Measurements from ENCODE around the gene SMIM5.

Gene SMIM5

DNA sequence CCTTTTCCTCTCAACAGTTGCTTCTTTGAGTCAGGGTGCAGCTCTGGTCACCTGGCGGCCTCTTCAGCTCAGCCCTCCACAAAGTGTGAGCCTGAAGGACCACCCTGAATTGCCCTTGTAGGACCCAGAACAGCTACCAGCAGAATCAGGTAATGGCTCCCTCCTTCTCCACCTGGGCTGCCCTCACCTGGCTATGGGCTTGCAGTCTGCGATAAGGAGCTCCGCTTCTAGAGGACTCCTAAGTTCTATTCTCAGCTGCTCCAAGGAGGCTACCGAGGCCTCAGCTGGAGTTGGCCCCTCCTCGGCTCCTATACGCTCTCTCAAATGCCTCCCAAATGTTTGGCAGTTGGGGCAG is 13.4 kb downstream of the SMIM5 start:
- no peaks in the 10 kb centered on the region for H3K9me3 ChIP-seq (ENCODE audit: insufficient read depth, low read depth, low read length)
- H3K36me3 ChIP-seq (ENCODE audit: insufficient read depth, low read depth, low read length), result peaks cover 21% of the 10 kb centered on the region
- H3K4me1 ChIP-seq (ENCODE audit: insufficient read depth, low read length), result peaks cover 14% of the 10 kb centered on the region
- H3K27me3 ChIP-seq (ENCODE audit: insufficient read depth, low read length), result no peaks in the 10 kb centered on the region
- no peak overlapping the region for H3K27ac ChIP-seq (ENCODE audit: low read length)
- H3K9ac ChIP-seq (ENCODE audit: low read depth, low read length), result no peak overlapping the region
- no peak overlapping the region for H3K4me3 ChIP-seq (ENCODE audit: low read length)

DNA sequence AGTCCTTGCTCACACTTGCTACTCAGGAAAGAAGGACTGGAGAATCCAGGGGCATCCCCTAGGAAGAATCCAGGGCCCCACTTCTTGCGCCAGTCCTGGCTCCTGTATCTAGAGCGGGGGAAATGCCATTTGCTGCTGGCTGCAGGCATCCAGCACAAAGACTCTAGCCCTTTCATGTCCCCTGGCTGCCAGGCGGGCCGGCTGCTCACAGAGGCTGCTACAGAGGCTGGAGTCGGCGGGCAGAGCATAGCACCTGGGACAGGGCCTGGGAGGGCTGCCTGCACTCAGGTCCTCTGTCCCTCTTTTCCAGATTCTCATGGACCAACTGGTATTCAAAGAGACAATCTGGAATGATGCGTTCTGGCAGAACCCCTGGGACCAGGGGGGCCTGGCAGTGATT is 13.8 kb downstream of the SMIM5 start:
- Histone ChIP-seq H3K9me3 (ENCODE audit: insufficient read depth, low read depth, low read length) (no peaks in the 10 kb centered on the region), H3K27ac (ENCODE audit: low read length) (no peak overlapping the region), H3K4me3 (ENCODE audit: low read length) (no peak overlapping the region), H3K9ac (ENCODE audit: low read depth, low read length) (no peak overlapping the region), H3K4me1 (ENCODE audit: insufficient read depth, low read length) (peaks cover 14% of the 10 kb centered on the region), H3K36me3 (ENCODE audit: insufficient read depth, low read depth, low read length) (peaks cover 23% of the 10 kb centered on the region), H3K27me3 (ENCODE audit: insufficient read depth, low read length) (no peaks in the 10 kb centered on the region)

DNA sequence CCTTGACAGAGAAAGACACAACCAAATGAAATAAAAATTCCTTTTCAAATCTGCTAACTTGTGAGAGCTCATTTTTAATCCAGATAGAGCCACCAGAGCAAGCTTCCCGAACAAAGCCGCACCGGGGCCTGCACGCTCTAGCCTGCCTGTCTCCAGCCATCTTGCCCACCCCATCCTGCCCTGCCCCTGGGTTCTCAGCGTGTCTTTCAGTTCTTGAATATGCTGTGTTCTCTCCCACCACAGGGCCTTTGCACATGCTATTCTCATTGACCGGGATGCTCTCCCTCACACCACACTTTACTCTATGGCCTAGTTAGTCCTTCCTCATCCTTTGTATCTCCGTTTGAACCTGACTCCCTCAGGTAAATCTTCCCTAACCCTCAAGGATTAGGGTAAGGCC is 14.7 kb downstream of the SMIM5 start:
- Histone ChIP-seq H3K27ac (ENCODE audit: low read length) (no peak overlapping the region), H3K9me3 (ENCODE audit: insufficient read depth, low read depth, low read length) (no peaks in the 10 kb centered on the region), H3K36me3 (ENCODE audit: insufficient read depth, low read depth, low read length) (peaks cover 26% of the 10 kb centered on the region), H3K9ac (ENCODE audit: low read depth, low read length) (no peak overlapping the region), H3K4me1 (ENCODE audit: insufficient read depth, low read length) (peaks cover 9% of the 10 kb centered on the region), H3K4me3 (ENCODE audit: low read length) (no peak overlapping the region), H3K27me3 (ENCODE audit: insufficient read depth, low read length) (no peaks in the 10 kb centered on the region)

DNA sequence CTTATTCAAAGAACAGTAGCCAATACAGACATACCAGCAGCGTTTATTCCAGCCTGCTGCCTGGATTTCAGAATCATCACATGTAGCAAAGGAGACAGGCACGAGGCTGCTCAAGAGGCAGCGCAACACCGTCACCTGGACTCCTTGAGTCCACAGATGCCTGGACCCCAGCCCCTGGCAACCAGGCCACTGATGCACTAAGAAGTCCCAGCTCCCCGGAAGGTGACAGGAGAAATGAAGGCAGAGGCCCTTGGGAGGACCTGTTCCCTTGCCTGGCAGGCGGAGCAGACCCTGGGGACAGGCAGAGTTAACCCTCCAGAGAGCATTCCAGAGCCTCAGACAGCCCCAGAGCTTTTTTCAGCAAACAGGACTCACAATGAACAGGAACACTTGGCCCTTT is 16.5 kb downstream of the SMIM5 start:
- H3K9me3 ChIP-seq (ENCODE audit: insufficient read depth, low read depth, low read length), result no peaks in the 10 kb centered on the region
- H3K4me1 ChIP-seq (ENCODE audit: insufficient read depth, low read length), result no peaks in the 10 kb centered on the region; the same call in 1 of the 2 replicates
- H3K27ac ChIP-seq (ENCODE audit: low read length), result no peak overlapping the region
- H3K4me3 ChIP-seq (ENCODE audit: low read length), result no peak overlapping the region
- H3K36me3 ChIP-seq (ENCODE audit: insufficient read depth, low read depth, low read length), result peaks cover 32% of the 10 kb centered on the region
- no peak overlapping the region for H3K9ac ChIP-seq (ENCODE audit: low read depth, low read length)
- no peaks in the 10 kb centered on the region for H3K27me3 ChIP-seq (ENCODE audit: insufficient read depth, low read length)

DNA sequence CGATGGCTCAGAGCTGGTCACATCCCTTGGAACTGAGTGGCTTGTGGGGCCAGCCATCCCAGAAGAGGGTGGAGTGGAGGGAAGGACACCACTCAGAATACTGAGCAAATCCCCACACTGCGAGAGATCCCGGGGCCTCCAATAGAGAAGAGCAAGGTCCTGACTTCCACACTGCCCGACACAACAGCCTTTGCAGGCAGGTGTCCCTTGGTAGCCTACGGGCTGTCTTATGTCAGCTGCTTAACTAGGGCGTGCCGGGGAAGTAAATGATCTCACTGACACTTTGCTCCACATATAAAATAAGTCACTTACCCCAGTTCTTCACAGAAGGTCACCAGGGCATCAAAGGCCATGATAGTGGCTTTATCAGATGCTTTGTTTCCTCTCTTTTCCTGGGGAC is 17.6 kb downstream of the SMIM5 start:
- no peaks in the 10 kb centered on the region for H3K27me3 ChIP-seq (ENCODE audit: insufficient read depth, low read length)
- no peak overlapping the region for H3K9ac ChIP-seq (ENCODE audit: low read depth, low read length)
- no peaks in the 10 kb centered on the region; the same call in 1 of the 2 replicates for H3K4me1 ChIP-seq (ENCODE audit: insufficient read depth, low read length)

DNA sequence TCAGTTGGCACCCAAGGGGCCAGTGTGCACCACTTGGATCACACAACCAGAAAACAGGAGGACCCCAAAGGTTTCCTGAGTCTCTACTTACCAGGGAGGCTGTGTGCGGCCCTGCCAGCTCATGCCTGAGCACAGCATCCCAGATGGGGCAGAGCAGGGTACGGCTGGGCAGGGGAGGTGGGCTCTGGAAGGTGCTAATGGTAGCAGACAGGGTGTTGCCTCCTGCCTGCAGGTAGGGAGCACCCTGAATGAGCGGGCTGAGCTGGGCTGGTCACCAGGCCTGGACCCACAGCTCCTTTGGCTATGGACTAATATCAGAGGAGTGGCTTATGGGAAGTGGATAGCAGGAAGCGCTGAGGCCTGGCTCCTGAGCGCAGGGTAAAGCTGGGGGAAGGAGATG is 19.1 kb downstream of the SMIM5 start:
- Histone ChIP-seq H3K36me3 (ENCODE audit: insufficient read depth, low read depth, low read length) (peaks cover 42% of the 10 kb centered on the region), H3K9me3 (ENCODE audit: insufficient read depth, low read depth, low read length) (no peaks in the 10 kb centered on the region), H3K4me3 (ENCODE audit: low read length) (no peak overlapping the region), H3K4me1 (ENCODE audit: insufficient read depth, low read length) (no peaks in the 10 kb centered on the region), H3K9ac (ENCODE audit: low read depth, low read length) (no peak overlapping the region), H3K27ac (ENCODE audit: low read length) (no peak overlapping the region), H3K27me3 (ENCODE audit: insufficient read depth, low read length) (no peaks in the 10 kb centered on the region)

More for the DNA sequence above, 17.6 kb downstream of the SMIM5 start:
- H3K9me3 ChIP-seq (ENCODE audit: insufficient read depth, low read depth, low read length), result no peaks in the 10 kb centered on the region
- H3K36me3 ChIP-seq (ENCODE audit: insufficient read depth, low read depth, low read length), result peaks cover 37% of the 10 kb centered on the region
- H3K4me3 ChIP-seq (ENCODE audit: low read length), result no peak overlapping the region
- H3K27ac ChIP-seq (ENCODE audit: low read length), result no peak overlapping the region

DNA sequence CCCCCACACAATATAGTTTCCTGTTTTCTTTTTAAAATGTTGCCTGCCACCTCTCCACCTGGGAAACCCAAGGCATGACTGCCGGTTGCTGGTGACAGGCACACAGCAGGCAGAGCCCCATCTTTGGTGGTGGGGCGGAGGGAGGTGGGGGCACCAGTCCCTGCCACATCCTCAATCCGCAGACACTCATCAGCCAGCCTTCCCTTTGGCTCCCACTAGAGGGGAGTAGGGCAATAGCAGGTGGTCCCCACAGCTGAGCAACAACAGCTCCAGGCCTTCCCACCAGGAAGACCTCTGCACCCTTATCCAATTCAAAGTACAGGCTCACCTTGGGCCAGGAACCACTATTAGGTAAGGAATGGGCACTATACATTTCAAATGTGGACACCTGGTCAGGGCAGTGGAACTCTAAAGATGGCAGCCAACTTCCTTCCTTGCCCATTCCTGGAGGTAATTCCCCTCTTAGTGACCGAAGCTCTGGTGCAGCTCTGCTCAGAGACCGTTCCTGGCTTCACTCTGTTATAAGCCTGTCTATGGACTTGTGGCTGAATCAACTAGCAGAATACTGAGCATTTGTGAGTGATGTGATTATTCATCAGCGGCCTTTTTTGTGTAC is 19.8 kb downstream of the SMIM5 start:
- Histone ChIP-seq H3K4me1 (ENCODE audit: insufficient read depth, low read length) (no peaks in the 10 kb centered on the region), H3K9me3 (ENCODE audit: insufficient read depth, low read depth, low read length) (no peaks in the 10 kb centered on the region), H3K36me3 (ENCODE audit: insufficient read depth, low read depth, low read length) (peaks cover 43% of the 10 kb centered on the region), H3K27ac (ENCODE audit: low read length) (no peak overlapping the region), H3K9ac (ENCODE audit: low read depth, low read length) (no peak overlapping the region), H3K27me3 (ENCODE audit: insufficient read depth, low read length) (no peaks in the 10 kb centered on the region), H3K4me3 (ENCODE audit: low read length) (no peak overlapping the region)

DNA sequence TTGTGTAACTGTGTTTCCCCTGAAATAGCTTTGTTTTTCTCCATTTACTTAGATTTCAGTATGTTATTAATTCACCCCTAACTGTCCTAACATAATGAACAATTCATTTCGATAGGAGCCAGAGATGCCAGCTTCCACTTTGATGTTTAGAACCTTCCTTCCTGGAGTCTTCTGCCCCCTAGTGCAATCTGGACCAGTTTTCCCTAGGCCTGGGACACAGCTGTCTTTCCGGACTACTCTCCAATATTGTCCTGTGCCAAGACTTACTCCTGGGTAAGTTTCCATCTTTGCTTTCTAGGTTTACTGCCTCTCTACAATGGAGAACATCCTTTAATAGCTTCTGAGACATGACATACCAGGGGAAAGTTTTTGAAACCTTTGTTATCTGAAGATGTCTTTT is 20.9 kb downstream of the SMIM5 start:
- H3K27ac ChIP-seq (ENCODE audit: low read length), result no peak overlapping the region
- H3K36me3 ChIP-seq (ENCODE audit: insufficient read depth, low read depth, low read length), result peaks cover 47% of the 10 kb centered on the region
- no peaks in the 10 kb centered on the region for H3K4me1 ChIP-seq (ENCODE audit: insufficient read depth, low read length)
- no peaks in the 10 kb centered on the region for H3K27me3 ChIP-seq (ENCODE audit: insufficient read depth, low read length)
- no peak overlapping the region for H3K9ac ChIP-seq (ENCODE audit: low read depth, low read length)
- H3K4me3 ChIP-seq (ENCODE audit: low read length), result no peak overlapping the region
- H3K9me3 ChIP-seq (ENCODE audit: insufficient read depth, low read depth, low read length), result no peaks in the 10 kb centered on the region

DNA sequence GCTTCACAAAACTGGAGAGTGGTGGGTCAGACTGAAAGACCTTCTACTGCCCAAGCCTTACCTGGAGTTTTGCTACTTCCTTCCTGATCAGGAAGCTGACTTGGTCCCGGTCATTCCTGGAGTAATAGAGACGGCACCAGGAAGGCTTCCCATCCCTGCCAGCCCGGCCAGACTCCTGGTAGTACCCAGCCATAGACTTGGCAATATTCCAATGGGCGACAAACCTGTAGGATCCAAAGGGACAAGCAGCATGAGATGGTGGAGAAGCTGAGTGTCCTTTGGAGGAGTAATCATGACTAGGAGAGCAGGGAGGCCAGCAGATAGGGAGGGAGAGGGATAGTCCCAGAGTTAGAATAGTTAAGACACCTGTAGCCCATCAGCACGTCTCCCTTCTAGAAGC is 25.0 kb downstream of the SMIM5 start:
- Histone ChIP-seq H3K9ac (ENCODE audit: low read depth, low read length) (no peak overlapping the region), H3K27ac (ENCODE audit: low read length) (no peak overlapping the region), H3K9me3 (ENCODE audit: insufficient read depth, low read depth, low read length) (no peaks in the 10 kb centered on the region), H3K36me3 (ENCODE audit: insufficient read depth, low read depth, low read length) (peaks cover 49% of the 10 kb centered on the region), H3K27me3 (ENCODE audit: insufficient read depth, low read length) (no peaks in the 10 kb centered on the region), H3K4me1 (ENCODE audit: insufficient read depth, low read length) (no peaks in the 10 kb centered on the region), H3K4me3 (ENCODE audit: low read length) (no peak overlapping the region)

DNA sequence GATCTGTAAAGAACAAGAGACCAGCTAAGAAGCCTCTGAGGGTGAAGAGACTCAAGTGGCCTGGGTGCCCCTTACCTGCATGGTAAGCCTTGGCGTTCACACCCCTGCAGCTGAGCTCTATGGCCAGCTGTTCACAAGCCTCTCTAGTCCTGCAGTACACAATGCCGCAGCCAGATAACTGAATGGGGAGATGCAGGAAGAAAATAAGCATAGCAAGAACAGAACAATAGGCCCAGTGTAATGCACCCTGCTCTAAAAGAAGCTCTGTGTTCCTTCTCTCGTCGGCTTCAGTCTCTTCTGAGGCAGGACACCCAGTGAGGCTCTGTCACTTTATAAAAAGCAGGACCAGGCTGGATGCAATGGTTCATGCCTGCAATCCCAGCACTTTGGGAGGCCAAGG is 28.3 kb downstream of the SMIM5 start:
- no peak overlapping the region for H3K4me3 ChIP-seq (ENCODE audit: low read length)
- no peaks in the 10 kb centered on the region for H3K4me1 ChIP-seq (ENCODE audit: insufficient read depth, low read length)
- H3K27me3 ChIP-seq (ENCODE audit: insufficient read depth, low read length), result no peaks in the 10 kb centered on the region
- H3K27ac ChIP-seq (ENCODE audit: low read length), result no peak overlapping the region
- H3K9ac ChIP-seq (ENCODE audit: low read depth, low read length), result no peak overlapping the region
- no peaks in the 10 kb centered on the region for H3K9me3 ChIP-seq (ENCODE audit: insufficient read depth, low read depth, low read length)
- peaks cover 51% of the 10 kb centered on the region for H3K36me3 ChIP-seq (ENCODE audit: insufficient read depth, low read depth, low read length)

DNA sequence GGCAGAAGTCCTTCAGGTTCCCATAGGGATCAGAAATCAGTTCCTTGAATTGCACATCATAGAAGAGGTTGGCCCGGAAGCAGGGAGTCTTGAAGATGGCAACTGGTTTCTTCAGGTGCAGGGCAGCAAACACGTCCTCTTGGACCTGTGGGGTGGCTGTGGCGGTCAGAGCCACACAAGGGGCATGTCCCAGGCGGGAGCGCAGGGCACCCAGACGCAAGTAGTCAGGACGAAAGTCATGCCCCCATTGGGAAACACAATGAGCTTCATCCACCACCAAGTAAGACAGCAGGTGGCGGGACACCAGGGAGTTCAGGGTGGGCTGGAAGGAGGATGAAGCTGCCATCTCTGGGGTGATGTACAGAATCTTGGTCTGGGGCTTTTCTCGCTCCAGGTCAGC is 29.3 kb downstream of the SMIM5 start:
- Histone ChIP-seq H3K9ac (ENCODE audit: low read depth, low read length) (no peak overlapping the region), H3K4me1 (ENCODE audit: insufficient read depth, low read length) (no peaks in the 10 kb centered on the region), H3K27ac (ENCODE audit: low read length) (no peak overlapping the region), H3K4me3 (ENCODE audit: low read length) (no peak overlapping the region), H3K36me3 (ENCODE audit: insufficient read depth, low read depth, low read length) (peaks cover 46% of the 10 kb centered on the region), H3K27me3 (ENCODE audit: insufficient read depth, low read length) (no peaks in the 10 kb centered on the region), H3K9me3 (ENCODE audit: insufficient read depth, low read depth, low read length) (no peaks in the 10 kb centered on the region)

DNA sequence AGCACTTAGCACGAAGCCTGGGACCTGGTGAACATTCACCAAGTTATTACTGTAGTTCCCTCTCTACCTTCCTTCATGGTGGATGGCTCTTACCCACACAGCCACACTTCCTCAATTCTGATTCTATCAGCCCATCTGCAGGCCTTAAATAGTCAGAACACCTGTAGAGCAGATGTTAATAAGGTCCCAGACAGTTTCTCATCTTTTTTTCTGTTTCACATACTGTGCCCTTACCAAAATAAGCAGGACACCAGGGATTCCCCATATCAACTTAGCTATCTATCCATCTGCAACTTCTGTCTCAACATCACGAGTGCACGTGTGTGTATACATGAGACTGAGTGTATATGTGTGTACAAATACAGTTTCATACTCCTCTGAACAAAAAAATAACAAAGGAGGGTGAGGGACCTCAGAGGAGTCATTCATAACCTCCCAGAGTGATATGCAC is 30.9 kb downstream of the SMIM5 start:
- no peaks in the 10 kb centered on the region for H3K27me3 ChIP-seq (ENCODE audit: insufficient read depth, low read length)
- H3K36me3 ChIP-seq (ENCODE audit: insufficient read depth, low read depth, low read length), result peaks cover 50% of the 10 kb centered on the region
- no peaks in the 10 kb centered on the region for H3K9me3 ChIP-seq (ENCODE audit: insufficient read depth, low read depth, low read length)
- no peak overlapping the region for H3K4me3 ChIP-seq (ENCODE audit: low read length)
- H3K9ac ChIP-seq (ENCODE audit: low read depth, low read length), result no peak overlapping the region
- H3K4me1 ChIP-seq (ENCODE audit: insufficient read depth, low read length), result 0 out of 2 replicates have a peak, but pooled peaks cover 4% of the 10 kb centered on the region
- H3K27ac ChIP-seq (ENCODE audit: low read length), result no peak overlapping the region
